MM.1S (cell line): ENCODE measurements around the gene CERKL.
A peak's percentile ranks its signal among the peaks of the same experiment; 100 is the strongest.

Experiments
- DNase-seq: peaks from one replicate; pipeline ENCODE4 v3.0.0-alpha.2; 2015
- H2AFZ ChIP-seq: fragments of 300-600 bp; sonication (generic); 2 replicates; pipeline ENCODE4 v1.6.0; 2016; ENCODE audit warnings: antibody characterized with exemption, low read length
- H3F3A ChIP-seq: fragments of 300-600 bp; sonication (generic); 2 replicates; pipeline ENCODE4 v1.6.1; 2016; ENCODE audit warnings: mild to moderate bottlenecking, antibody characterized with exemption, low read length, moderate library complexity, mixed read lengths; ENCODE audit not compliant: insufficient read depth
- H3K27ac ChIP-seq: fragments of 300-600 bp; sonication (generic); 2 replicates; pipeline ENCODE4 v1.5.1; 2016; ENCODE audit warnings: mild to moderate bottlenecking, low read length
- H3K27me3 ChIP-seq: fragments of 300-600 bp; sonication (generic); replicated peaks from 2 replicates; pipeline ENCODE4 v1.6.0; 2016; ENCODE audit warnings: low read length; ENCODE audit not compliant: insufficient read depth
- H3K36me3 ChIP-seq: fragments of 300-600 bp; sonication (generic); replicated peaks from 2 replicates; pipeline ENCODE4 v1.6.1; 2016; ENCODE audit warnings: mild to moderate bottlenecking, low read length, mixed read lengths; ENCODE audit not compliant: insufficient read depth
- H3K4me1 ChIP-seq: fragments of 300-600 bp; sonication (generic); 2 replicates; pipeline ENCODE4 v1.6.1; 2016; ENCODE audit warnings: low read length, mixed read lengths
- H3K4me2 ChIP-seq: fragments of 300-600 bp; sonication (generic); 2 replicates; pipeline ENCODE4 v1.6.0; 2016; ENCODE audit warnings: low read depth, low read length
- H3K4me3 ChIP-seq: fragments of 300-600 bp; sonication (generic); 2 replicates; pipeline ENCODE4 v1.5.1; 2016; ENCODE audit warnings: low read length, mixed read lengths
- H3K79me2 ChIP-seq: fragments of 300-600 bp; sonication (generic); 2 replicates; pipeline ENCODE4 v1.6.1; 2016; ENCODE audit warnings: mixed run types, low read length, mixed read lengths
- H3K9ac ChIP-seq: fragments of 300-600 bp; sonication (generic); 2 replicates; pipeline ENCODE4 v1.6.1; 2016; ENCODE audit warnings: low read length, mixed read lengths
- H3K9me2 ChIP-seq: fragments of 300-600 bp; sonication (generic); replicated peaks from 2 replicates; pipeline ENCODE4 v1.6.1; 2016; ENCODE audit warnings: mild to moderate bottlenecking, low read length, mixed read lengths; ENCODE audit not compliant: insufficient read depth
- H3K9me3 ChIP-seq: fragments of 300-600 bp; sonication (generic); replicated peaks from 2 replicates; pipeline ENCODE4 v1.6.1; 2016; ENCODE audit warnings: mild to moderate bottlenecking, low read length, mixed read lengths; ENCODE audit not compliant: insufficient read depth
- H4K20me1 ChIP-seq: fragments of 300-600 bp; sonication (generic); 2 replicates; pipeline ENCODE4 v1.6.1; 2016; ENCODE audit warnings: mild to moderate bottlenecking, low read length, moderate library complexity, mixed read lengths; ENCODE audit not compliant: insufficient read depth
- EZH2 ChIP-seq: fragments of 300-600 bp; sonication (generic); optimal IDR thresholded peaks from 2 replicates; pipeline ENCODE3; 2017; ENCODE audit warnings: low read depth, mild to moderate bottlenecking, antibody characterized with exemption, low read length, mixed read lengths
- EZH2phosphoT487 ChIP-seq: fragments of 300-600 bp; sonication (generic); IDR thresholded peaks from 2 replicates; pipeline ENCODE4 v1.6.1; 2018; ENCODE audit warnings: antibody characterized with exemption, low read length
- TF ChIP-seq, protein P1 (sequence below): fragments of 300-600 bp; sonication (generic); IDR thresholded peaks from 2 replicates; pipeline ENCODE4 v1.5.1; 2016; ENCODE audit warnings: antibody characterized with exemption, low read length, mixed read lengths

CERKL gene

DNA sequence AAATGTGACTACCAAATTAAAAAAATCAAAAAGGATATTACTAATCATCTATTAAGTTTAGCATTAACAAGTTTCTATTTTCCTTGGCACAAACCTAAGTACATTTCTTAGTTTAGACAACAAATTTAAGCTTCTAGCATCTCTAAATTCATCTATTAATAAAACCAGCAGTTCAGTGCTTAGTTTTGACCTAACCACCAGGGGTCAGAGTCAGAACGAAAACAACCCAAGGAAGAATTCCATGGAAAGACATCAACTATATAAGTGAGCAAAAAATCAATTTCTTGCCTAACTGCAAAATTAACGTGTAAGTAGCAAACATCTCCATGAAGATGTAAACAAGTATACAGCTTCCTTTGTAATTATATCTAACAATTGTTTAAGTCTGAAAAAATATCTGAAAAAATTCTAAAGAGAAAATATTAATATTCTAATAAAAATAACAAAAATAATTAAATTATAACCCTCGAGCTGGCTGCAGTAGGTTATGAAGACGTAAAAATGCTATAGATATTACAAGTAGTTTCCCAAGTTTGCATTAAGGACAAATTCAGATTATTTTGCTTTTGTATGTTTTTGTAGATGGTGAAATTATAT is 83.7 kb downstream of the CERKL start:
- Histone ChIP-seq H3K27ac (no peak overlapping the region), H3F3A (no peaks in the 10 kb centered on the region), H3K9me2 (no peaks in the 10 kb centered on the region), H3K4me1 (peaks cover 5% of the 10 kb centered on the region; the same call in 1 of the 2 replicates), H3K79me2 (no peaks in the 10 kb centered on the region), H3K4me2 (no peak overlapping the region), H3K9ac (no peak overlapping the region), H3K4me3 (no peak overlapping the region), H2AFZ (no peak overlapping the region), H3K27me3 (no peaks in the 10 kb centered on the region), H3K36me3 (no peaks in the 10 kb centered on the region), H4K20me1 (no peaks in the 10 kb centered on the region), H3K9me3 (no peaks in the 10 kb centered on the region)
- peak; percentile 49 for DNase-seq
- no peak for TF ChIP-seq EZH2
- TF ChIP-seq, protein P1, sequence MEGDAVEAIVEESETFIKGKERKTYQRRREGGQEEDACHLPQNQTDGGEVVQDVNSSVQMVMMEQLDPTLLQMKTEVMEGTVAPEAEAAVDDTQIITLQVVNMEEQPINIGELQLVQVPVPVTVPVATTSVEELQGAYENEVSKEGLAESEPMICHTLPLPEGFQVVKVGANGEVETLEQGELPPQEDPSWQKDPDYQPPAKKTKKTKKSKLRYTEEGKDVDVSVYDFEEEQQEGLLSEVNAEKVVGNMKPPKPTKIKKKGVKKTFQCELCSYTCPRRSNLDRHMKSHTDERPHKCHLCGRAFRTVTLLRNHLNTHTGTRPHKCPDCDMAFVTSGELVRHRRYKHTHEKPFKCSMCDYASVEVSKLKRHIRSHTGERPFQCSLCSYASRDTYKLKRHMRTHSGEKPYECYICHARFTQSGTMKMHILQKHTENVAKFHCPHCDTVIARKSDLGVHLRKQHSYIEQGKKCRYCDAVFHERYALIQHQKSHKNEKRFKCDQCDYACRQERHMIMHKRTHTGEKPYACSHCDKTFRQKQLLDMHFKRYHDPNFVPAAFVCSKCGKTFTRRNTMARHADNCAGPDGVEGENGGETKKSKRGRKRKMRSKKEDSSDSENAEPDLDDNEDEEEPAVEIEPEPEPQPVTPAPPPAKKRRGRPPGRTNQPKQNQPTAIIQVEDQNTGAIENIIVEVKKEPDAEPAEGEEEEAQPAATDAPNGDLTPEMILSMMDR = peak; percentile 61

DNA sequence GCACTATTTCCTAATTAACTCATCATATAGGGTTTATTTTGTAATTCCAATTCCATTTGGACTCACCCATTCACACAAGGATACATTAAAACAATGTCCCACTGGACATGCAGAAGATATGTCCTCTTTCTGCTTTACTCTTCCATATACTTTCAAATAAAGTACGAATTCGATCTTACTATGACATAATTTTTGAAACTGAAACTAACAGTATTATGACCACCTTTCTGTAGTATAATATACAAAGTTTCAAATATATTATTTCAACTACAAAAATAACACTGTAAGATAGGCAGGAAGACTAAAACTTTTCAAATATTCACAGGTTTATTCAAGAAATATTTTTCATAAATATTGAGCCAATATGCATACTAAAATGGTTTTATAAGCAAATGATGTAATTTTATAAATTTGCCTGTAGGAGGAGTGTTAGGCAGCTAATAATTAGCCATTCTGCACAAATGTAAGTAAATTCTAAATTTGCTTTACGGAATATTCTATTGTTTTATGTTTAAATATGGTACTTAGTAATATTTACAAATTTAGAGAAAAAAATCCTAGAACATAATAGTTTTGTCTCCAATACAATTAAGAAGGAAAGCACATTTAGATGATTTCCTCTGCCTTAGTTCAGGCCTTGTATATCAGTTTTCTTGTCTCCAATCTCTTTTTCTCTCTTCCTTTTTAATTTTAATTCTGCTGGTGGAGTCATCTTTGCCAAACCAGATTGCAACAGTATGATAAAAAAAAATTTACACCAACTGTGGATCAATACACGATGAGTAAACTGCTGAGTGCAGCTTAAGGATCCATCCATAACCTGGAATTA is 85.9 kb downstream of the CERKL start:
- H3K27ac ChIP-seq = no peak overlapping the region
- TF ChIP-seq, protein P1 = peak; percentile 50
- TF ChIP-seq EZH2 = no peak
- no peaks in the 10 kb centered on the region for H3K9me3 ChIP-seq
- H3K4me1 ChIP-seq = peaks cover 5% of the 10 kb centered on the region; the same call in 1 of the 2 replicates
- no peaks in the 10 kb centered on the region for H3K27me3 ChIP-seq
- peak overlapping the region; percentile 16; the same call in 1 of the 2 replicates for H3K4me3 ChIP-seq
- H3F3A ChIP-seq = no peaks in the 10 kb centered on the region
- H2AFZ ChIP-seq = no peak overlapping the region
- H3K4me2 ChIP-seq = peak overlapping the region; percentile 66
- DNase-seq = no peak
- no peaks in the 10 kb centered on the region for H3K9me2 ChIP-seq
- H3K79me2 ChIP-seq = no peaks in the 10 kb centered on the region
- no peaks in the 10 kb centered on the region for H3K36me3 ChIP-seq
- H3K9ac ChIP-seq = no peak overlapping the region
- H4K20me1 ChIP-seq = no peaks in the 10 kb centered on the region

- Histone ChIP-seq H3K79me2 (no peaks in the 10 kb centered on the region), H3K4me3 (no peak overlapping the region), H3K36me3 (no peaks in the 10 kb centered on the region), H3F3A (no peaks in the 10 kb centered on the region), H3K9ac (no peak overlapping the region), H3K4me1 (peaks cover 5% of the 10 kb centered on the region; the same call in 1 of the 2 replicates), H4K20me1 (no peaks in the 10 kb centered on the region), H3K9me2 (no peaks in the 10 kb centered on the region), H3K27ac (no peak overlapping the region), H2AFZ (no peak overlapping the region), H3K9me3 (no peaks in the 10 kb centered on the region), H3K27me3 (no peaks in the 10 kb centered on the region), H3K4me2 (no peak overlapping the region)
- no peak for TF ChIP-seq EZH2
- TF ChIP-seq EZH2phosphoT487 = no peak
- TF ChIP-seq, protein P1 = no peak
- DNase-seq = no peak
These were observed 86.8 kb downstream of the CERKL start for GRCh38 chr2:181570059-181570458.
